ENCODE data around the gene GPR78.

DNA sequence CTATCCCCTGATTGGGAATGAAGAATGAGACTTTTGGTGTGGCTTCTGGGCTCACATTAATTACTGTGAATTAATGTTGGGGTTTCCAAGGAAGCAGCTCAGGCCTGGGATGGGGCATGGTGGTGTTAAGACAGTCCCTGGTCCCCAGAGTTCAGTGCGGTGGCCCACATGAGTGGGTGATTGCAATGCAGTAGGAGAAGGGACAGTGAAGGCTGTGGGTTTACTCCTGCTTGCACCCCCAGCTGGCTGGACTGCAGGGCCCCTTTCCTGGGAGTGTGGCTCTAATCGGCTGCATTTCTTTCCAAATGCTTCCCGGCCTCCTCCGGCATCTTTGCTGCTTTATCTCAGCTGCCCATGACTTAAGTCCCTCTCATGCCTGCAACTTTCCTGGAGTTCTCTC lies 28.2 kb upstream of the GPR78 start:
- TF ChIP-seq, protein P1, sequence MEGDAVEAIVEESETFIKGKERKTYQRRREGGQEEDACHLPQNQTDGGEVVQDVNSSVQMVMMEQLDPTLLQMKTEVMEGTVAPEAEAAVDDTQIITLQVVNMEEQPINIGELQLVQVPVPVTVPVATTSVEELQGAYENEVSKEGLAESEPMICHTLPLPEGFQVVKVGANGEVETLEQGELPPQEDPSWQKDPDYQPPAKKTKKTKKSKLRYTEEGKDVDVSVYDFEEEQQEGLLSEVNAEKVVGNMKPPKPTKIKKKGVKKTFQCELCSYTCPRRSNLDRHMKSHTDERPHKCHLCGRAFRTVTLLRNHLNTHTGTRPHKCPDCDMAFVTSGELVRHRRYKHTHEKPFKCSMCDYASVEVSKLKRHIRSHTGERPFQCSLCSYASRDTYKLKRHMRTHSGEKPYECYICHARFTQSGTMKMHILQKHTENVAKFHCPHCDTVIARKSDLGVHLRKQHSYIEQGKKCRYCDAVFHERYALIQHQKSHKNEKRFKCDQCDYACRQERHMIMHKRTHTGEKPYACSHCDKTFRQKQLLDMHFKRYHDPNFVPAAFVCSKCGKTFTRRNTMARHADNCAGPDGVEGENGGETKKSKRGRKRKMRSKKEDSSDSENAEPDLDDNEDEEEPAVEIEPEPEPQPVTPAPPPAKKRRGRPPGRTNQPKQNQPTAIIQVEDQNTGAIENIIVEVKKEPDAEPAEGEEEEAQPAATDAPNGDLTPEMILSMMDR (conservative IDR thresholded peaks at IDR 0.05; ENCODE audit: low read depth, low read length) = no peak
- TF ChIP-seq POLR2A (IDR thresholded peaks at IDR 0.05; ENCODE audit: low read depth, low read length) (no peak), CHD1 (IDR thresholded peaks at IDR 0.05; ENCODE audit: low read depth, low read length) (no peak)

Measured in IMR-90 (cell line).